Measurements from ENCODE around the gene TEX26.

DNA sequence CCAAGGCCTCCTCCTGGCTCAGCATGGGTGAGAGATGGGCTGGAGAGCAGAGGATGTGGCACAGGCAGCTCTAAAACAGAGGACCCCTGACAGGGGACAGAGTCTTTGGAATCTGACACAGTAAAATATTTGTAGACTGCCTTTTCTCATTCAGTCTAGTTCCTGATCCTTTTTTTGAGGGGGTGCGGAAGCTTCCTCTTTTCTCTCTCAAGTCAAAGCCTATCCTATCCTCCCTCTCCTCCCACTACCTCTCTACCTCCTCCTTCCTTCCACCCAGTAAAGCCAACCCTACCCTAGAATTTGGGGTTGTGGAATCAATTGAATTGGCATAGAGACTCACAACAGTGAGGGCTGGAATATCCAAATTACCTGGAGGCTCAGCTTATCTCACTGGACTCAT lies 82.0 kb downstream of the TEX26 start:
- no peak for TF ChIP-seq CTCF (IDR thresholded peaks at IDR 0.05)
- TF ChIP-seq POLR2A (IDR thresholded peaks at IDR 0.05; ENCODE audit: low read depth): no peak

Data from esophagus muscularis mucosa (tissue), 3 donors.